H9 (cell line): ENCODE results near the gene MDFI. TPM values are rescaled to one million over a fixed set of nuclear protein-coding genes. Genes with fewer than 3 reads are reported as not detected.

Experiments
- DNase-seq: peaks from one replicate; pipeline ENCODE4 v3.0.0-alpha.2; 2017
- H2AFZ ChIP-seq: one replicate; pipeline ENCODE4 v1.6.1; 2013; ENCODE audit warnings: mild to moderate bottlenecking, low read length, control low read depth, moderate library complexity
- H2AK5ac ChIP-seq: 2 replicates; pipeline ENCODE4 v1.6.1; 2013; ENCODE audit warnings: low read length, control low read depth, mixed read lengths; ENCODE audit not compliant: insufficient read length
- H2BK120ac ChIP-seq: one replicate; pipeline ENCODE4 v1.6.1; 2013; ENCODE audit warnings: low read depth, mild to moderate bottlenecking, low read length, control low read depth, inconsistent platforms; ENCODE audit not compliant: poor library complexity, severe bottlenecking
- H2BK12ac ChIP-seq: 2 replicates; pipeline ENCODE4 v1.6.1; 2013; ENCODE audit warnings: low read length, control low read depth, mixed read lengths, low read depth; ENCODE audit not compliant: insufficient read length
- H2BK15ac ChIP-seq: 2 replicates; pipeline ENCODE4 v1.6.1; 2013; ENCODE audit warnings: low read depth, low read length, control low read depth
- H2BK20ac ChIP-seq: one replicate; pipeline ENCODE4 v1.6.1; 2013; ENCODE audit warnings: low read depth, mild to moderate bottlenecking, low read length, control low read depth, inconsistent platforms; ENCODE audit not compliant: poor library complexity, severe bottlenecking
- H2BK5ac ChIP-seq: 2 replicates; pipeline ENCODE4 v1.6.1; 2013; ENCODE audit warnings: low read length, control low read depth, mixed read lengths; ENCODE audit not compliant: insufficient read length
- H3K14ac ChIP-seq: 2 replicates; pipeline ENCODE4 v1.6.1; 2013; ENCODE audit warnings: low read length, control low read depth; ENCODE audit not compliant: insufficient read depth
- H3K18ac ChIP-seq: 2 replicates; pipeline ENCODE4 v1.6.1; 2013; ENCODE audit warnings: low read depth, mild to moderate bottlenecking, mixed read lengths, low read length, control low read depth; ENCODE audit not compliant: insufficient read length
- H3K23ac ChIP-seq: 2 replicates; pipeline ENCODE4 v1.6.1; 2013; ENCODE audit warnings: low read length, control low read depth, mixed read lengths, low read depth; ENCODE audit not compliant: insufficient read length
- H3K23me2 ChIP-seq: 2 replicates; pipeline ENCODE4 v1.6.1; 2013; ENCODE audit warnings: low read depth, mild to moderate bottlenecking, mixed read lengths, low read length, control low read depth; ENCODE audit not compliant: insufficient read length, poor library complexity, severe bottlenecking
- H3K27ac ChIP-seq: 2 replicates; pipeline ENCODE4 v1.5.1; 2013; ENCODE audit warnings: low read length, control low read depth, mixed read lengths, low read depth; ENCODE audit not compliant: insufficient read length
- H3K27me3 ChIP-seq: 2 replicates; pipeline ENCODE4 v1.6.1; 2013; ENCODE audit warnings: low read length, control low read depth, inconsistent platforms; ENCODE audit not compliant: insufficient read depth
- H3K4ac ChIP-seq: 2 replicates; pipeline ENCODE4 v1.6.1; 2013; ENCODE audit warnings: low read depth, mild to moderate bottlenecking, control low read depth, inconsistent platforms, low read length, moderate library complexity
- H3K4me1 ChIP-seq: 2 replicates; pipeline ENCODE4 v1.6.1; 2013; ENCODE audit warnings: low read length, control low read depth, inconsistent platforms; ENCODE audit not compliant: insufficient read depth
- H3K4me2 ChIP-seq: 2 replicates; pipeline ENCODE4 v1.6.1; 2013; ENCODE audit warnings: low read length, control low read depth, mixed read lengths; ENCODE audit not compliant: insufficient read length, insufficient read depth
- H3K56ac ChIP-seq: 2 replicates; pipeline ENCODE4 v1.6.1; 2013; ENCODE audit warnings: low read depth, mild to moderate bottlenecking, mixed read lengths, low read length, control low read depth; ENCODE audit not compliant: insufficient read length
- H3K79me1 ChIP-seq: 2 replicates; pipeline ENCODE4 v1.6.1; 2013; ENCODE audit warnings: low read depth, mild to moderate bottlenecking, moderate library complexity, low read length, control low read depth, inconsistent platforms; ENCODE audit not compliant: insufficient read depth, poor library complexity, severe bottlenecking
- H3K79me2 ChIP-seq: 2 replicates; pipeline ENCODE4 v1.6.1; 2013; ENCODE audit warnings: low read length, control low read depth, inconsistent platforms; ENCODE audit not compliant: insufficient read depth
- H3K9ac ChIP-seq: 2 replicates; pipeline ENCODE4 v1.6.1; 2013; ENCODE audit warnings: low read length, control low read depth, mixed read lengths; ENCODE audit not compliant: insufficient read length; ENCODE audit errors: extremely low read depth
- H3K9me3 ChIP-seq: one replicate; pipeline ENCODE4 v1.6.1; 2013; ENCODE audit warnings: low read depth, low read length, inconsistent platforms; ENCODE audit not compliant: control insufficient read depth
- H3T11ph ChIP-seq: one replicate; pipeline ENCODE4 v1.6.1; 2013; ENCODE audit warnings: mild to moderate bottlenecking, low read length, control low read depth, inconsistent platforms
- H4K20me1 ChIP-seq: one replicate; pipeline ENCODE4 v1.6.1; 2013; ENCODE audit not compliant: control insufficient read depth, insufficient read length, insufficient read depth
- H4K5ac ChIP-seq: 2 replicates; pipeline ENCODE4 v1.6.1; 2013; ENCODE audit warnings: low read depth, mild to moderate bottlenecking, mixed read lengths, low read length, control low read depth; ENCODE audit not compliant: insufficient read length
- H4K8ac ChIP-seq: replicated peaks from 2 replicates; pipeline ENCODE4 v1.6.1; 2013; ENCODE audit warnings: low read length, control low read depth, mixed read lengths, low read depth; ENCODE audit not compliant: insufficient read length
- H4K91ac ChIP-seq: 2 replicates; pipeline ENCODE4 v1.6.1; 2013; ENCODE audit warnings: low read depth, mild to moderate bottlenecking, moderate library complexity, mixed read lengths, low read length, control low read depth; ENCODE audit not compliant: insufficient read length
- H3K27ac Mint-ChIP-seq, 3 experiments: 2 replicates in 2 of 3; 3 replicates in 1 of 3; pipeline ENCODE4 v1.8.0; 2020 to 2021; ENCODE audit warnings: mixed read lengths in 3 of 3, mild to moderate bottlenecking in 1 of 3, moderate library complexity in 1 of 3
- H3K27me3 Mint-ChIP-seq: 2 replicates; pipeline ENCODE4 v1.8.0; 2021; ENCODE audit warnings: low read depth, mild to moderate bottlenecking, moderate library complexity, mixed read lengths
- H3K36me3 Mint-ChIP-seq, 3 experiments: 2 replicates in 2 of 3; 3 replicates in 1 of 3; pipeline ENCODE4 v1.8.0; 2020 to 2021; ENCODE audit warnings: low read depth in 3 of 3, mixed read lengths in 3 of 3; ENCODE audit not compliant: insufficient read depth in 1 of 3
- H3K4me1 Mint-ChIP-seq, 2 experiments: 2 replicates each; pipeline ENCODE4 v1.8.0; 2020; ENCODE audit warnings: mixed read lengths in 2 of 2
- H3K4me3 Mint-ChIP-seq, 2 experiments: 2 replicates in 1 of 2; 3 replicates in 1 of 2; pipeline ENCODE4 v1.8.0; 2020 to 2021; ENCODE audit warnings: mild to moderate bottlenecking in 2 of 2, mixed read lengths in 2 of 2, moderate library complexity in 1 of 2
- H3K9me3 Mint-ChIP-seq, 2 experiments: 2 replicates in 1 of 2; 3 replicates in 1 of 2; pipeline ENCODE4 v1.8.0; 2020; ENCODE audit warnings: mild to moderate bottlenecking in 2 of 2, mixed read lengths in 2 of 2, moderate library complexity in 1 of 2
- CTCF ChIP-seq: fragments of 200-600 bp; sonication (generic); conservative IDR thresholded peaks from 3 replicates; pipeline ENCODE4 v1.8.0; 2021; ENCODE audit warnings: antibody characterized with exemption, mild to moderate bottlenecking
- WGBS: extraction: QIAGEN DNeasy Blood & Tissue Kit; methylation state at CpG from one replicate; pipeline ENCODE4 v1.1.7; 2013; ENCODE audit warnings: missing lambda C conversion rate, low lambda C conversion rate, mixed read lengths; ENCODE audit not compliant: insufficient read length; ENCODE audit errors: extremely low coverage; 5-methylcytosine and 5-hydroxymethylcytosine counted together
- total RNA-seq: library from RNA; stranded (reverse); gene quantifications from 2 replicates; pipeline ENCODE4 v1.2.1, GENCODE V29; 2021

The MDFI gene
- total RNA-seq, 1 experiment from 2014 or later, result 45.0 TPM

GRCh38 chr6:41658636-41659035 lies 20.4 kb downstream of the MDFI start:
- H3K23me2 ChIP-seq, result no peaks in the 10 kb centered on the region
- H3K9me3 ChIP-seq, result no peaks in the 10 kb centered on the region
- no peaks in the 10 kb centered on the region for H3K27me3 ChIP-seq
- Mint-ChIP-seq H3K27ac (no peak overlapping the region), H3K4me1 (peaks cover 13 to 28% of the 10 kb centered on the region in 2 experiments), H3K36me3 (no peaks in the 10 kb centered on the region), H3K27me3 (peaks cover 27% of the 10 kb centered on the region), H3K4me3 (no peak overlapping the region), H3K9me3 (no peaks in the 10 kb centered on the region)
- H2BK15ac ChIP-seq, result no peak overlapping the region
- WGBS, result no CpG with 5 or more reads among the region's 13 CpGs
- no peak overlapping the region for H3T11ph ChIP-seq
- no peak overlapping the region for H3K56ac ChIP-seq
- H2BK120ac ChIP-seq, result no peak overlapping the region
- H4K91ac ChIP-seq, result no peak overlapping the region
- no peak overlapping the region for H3K4me2 ChIP-seq
- H2BK12ac ChIP-seq, result no peak overlapping the region
- no peak overlapping the region for H3K23ac ChIP-seq
- H4K8ac ChIP-seq, result no peak overlapping the region
- H4K5ac ChIP-seq, result no peak overlapping the region
- no peaks in the 10 kb centered on the region for H3K4me1 ChIP-seq
- no peak overlapping the region for H3K4ac ChIP-seq
- no peaks in the 10 kb centered on the region for H4K20me1 ChIP-seq
- no peaks in the 10 kb centered on the region for H3K79me2 ChIP-seq
- H3K79me1 ChIP-seq, result no peaks in the 10 kb centered on the region
- H3K9ac ChIP-seq, result no peak overlapping the region
- no peak overlapping the region for H2BK20ac ChIP-seq
- H3K14ac ChIP-seq, result no peak overlapping the region
- H2AFZ ChIP-seq, result no peak overlapping the region
- no peak overlapping the region for H3K27ac ChIP-seq
- no peak overlapping the region for H2BK5ac ChIP-seq
- DNase-seq, result no peak
- no peak for TF ChIP-seq CTCF
- H3K18ac ChIP-seq, result no peak overlapping the region
- H2AK5ac ChIP-seq, result no peak overlapping the region
